Measurements from ENCODE around the gene PITPNC1. TPM values are rescaled to one million over a fixed set of nuclear protein-coding genes. Genes with fewer than 3 reads are reported as not detected.
A peak's percentile ranks its signal among the peaks of the same experiment; 100 is the strongest.

The PITPNC1 gene
- total and polyA plus RNA-seq, 5 donors from 2014 or later, result 27.3 to 47.9 (median 39.5) TPM

DNA sequence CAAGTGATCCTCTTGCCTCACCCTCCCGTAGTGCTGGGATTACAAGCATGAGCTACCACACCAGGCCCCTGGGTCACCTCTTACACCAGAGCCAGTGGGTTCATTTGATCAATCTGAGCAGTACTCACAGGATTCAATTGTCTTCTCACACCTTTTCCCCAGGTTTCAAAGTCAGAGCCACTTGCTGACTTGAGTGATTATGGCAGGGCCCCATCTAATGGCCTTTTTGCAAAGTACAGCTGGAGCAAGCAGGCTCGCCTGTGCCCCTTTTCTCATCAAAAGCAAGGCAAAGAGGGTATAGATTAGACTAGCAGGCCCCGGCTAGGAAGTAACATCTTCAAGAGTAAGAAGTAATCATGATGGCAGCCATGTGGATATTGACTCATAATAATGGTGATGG lies 225.9 kb downstream of the PITPNC1 start:
- Histone ChIP-seq H3K9me3 (ENCODE audit: control insufficient read depth in 2 of 2, low read length in 2 of 2) (no peaks in the 10 kb centered on the region), H3K36me3 (ENCODE audit: control insufficient read depth, insufficient read depth, low read length) (peaks cover 5% of the 10 kb centered on the region), H3K27ac (ENCODE audit: insufficient read depth, low read length, poor library complexity, severe bottlenecking) (no peak overlapping the region), H3K4me3 (ENCODE audit: low read depth, low read length) (no peak overlapping the region), H3K4me1 (ENCODE audit: control insufficient read depth, insufficient read depth, low read length, poor library complexity, severe bottlenecking) (no peaks in the 10 kb centered on the region), H3K27me3 (ENCODE audit: control insufficient read depth, insufficient read depth, low read length) (no peaks in the 10 kb centered on the region)
- peak; percentile 4 to 62 (median 41) for DNase-seq
- H3K27me3 Mint-ChIP-seq, result no peaks in the 10 kb centered on the region
- H3K27ac Mint-ChIP-seq, result peak overlapping the region in 1 of 3 donors; percentile 33
- ATAC-seq (ENCODE audit: low read depth in 2 of 2), result peak in 1 of 2 donors; percentile 37
- no peak overlapping the region for H3K4me3 Mint-ChIP-seq
- H3K9me3 Mint-ChIP-seq, result no peaks in the 10 kb centered on the region
- peaks cover 4 to 12% (median 5%) of the 10 kb centered on the region in 4 donors for H3K4me1 Mint-ChIP-seq
- H3K36me3 Mint-ChIP-seq, result peaks cover 3% of the 10 kb centered on the region

- Mint-ChIP-seq H3K9me3 (no peaks in the 10 kb centered on the region), H3K4me3 (no peak overlapping the region), H3K4me1 (peaks cover 0 to 9% (median 5%) of the 10 kb centered on the region in 4 donors), H3K27me3 (no peaks in the 10 kb centered on the region), H3K27ac (no peak overlapping the region), H3K36me3 (peaks cover 8% of the 10 kb centered on the region)
- H3K27ac ChIP-seq (ENCODE audit: insufficient read depth, low read length, poor library complexity, severe bottlenecking), result no peak overlapping the region
- H3K4me1 ChIP-seq (ENCODE audit: control insufficient read depth, insufficient read depth, low read length, poor library complexity, severe bottlenecking), result no peaks in the 10 kb centered on the region
- peaks cover 5% of the 10 kb centered on the region for H3K36me3 ChIP-seq (ENCODE audit: control insufficient read depth, insufficient read depth, low read length)
- ATAC-seq (ENCODE audit: low read depth in 2 of 2) (no peak), DNase-seq (no peak)
- H3K27me3 ChIP-seq (ENCODE audit: control insufficient read depth, insufficient read depth, low read length), result no peaks in the 10 kb centered on the region
- H3K9me3 ChIP-seq (ENCODE audit: control insufficient read depth in 2 of 2, low read length in 2 of 2), result no peaks in the 10 kb centered on the region
- no peak overlapping the region for H3K4me3 ChIP-seq (ENCODE audit: low read depth, low read length)
These were observed 228.3 kb downstream of the PITPNC1 start for GRCh38 chr17:67605256-67605912.

GRCh38 chr17:67606471-67606870 lies 229.4 kb downstream of the PITPNC1 start:
- Histone ChIP-seq H3K36me3 (ENCODE audit: control insufficient read depth, insufficient read depth, low read length) (peaks cover 5% of the 10 kb centered on the region), H3K27me3 (ENCODE audit: control insufficient read depth, insufficient read depth, low read length) (no peaks in the 10 kb centered on the region), H3K27ac (ENCODE audit: insufficient read depth, low read length, poor library complexity, severe bottlenecking) (no peak overlapping the region), H3K4me3 (ENCODE audit: low read depth, low read length) (no peak overlapping the region), H3K4me1 (ENCODE audit: control insufficient read depth, insufficient read depth, low read length, poor library complexity, severe bottlenecking) (no peaks in the 10 kb centered on the region), H3K9me3 (ENCODE audit: control insufficient read depth in 2 of 2, low read length in 2 of 2) (no peaks in the 10 kb centered on the region)
- Mint-ChIP-seq H3K36me3 (peaks cover 8% of the 10 kb centered on the region), H3K9me3 (no peaks in the 10 kb centered on the region), H3K27ac (no peak overlapping the region), H3K27me3 (no peaks in the 10 kb centered on the region), H3K4me1 (peaks cover 0 to 6% (median 3%) of the 10 kb centered on the region in 4 donors), H3K4me3 (no peak overlapping the region)
- DNase-seq (no peak), ATAC-seq (ENCODE audit: low read depth in 2 of 2) (no peak)

DNA sequence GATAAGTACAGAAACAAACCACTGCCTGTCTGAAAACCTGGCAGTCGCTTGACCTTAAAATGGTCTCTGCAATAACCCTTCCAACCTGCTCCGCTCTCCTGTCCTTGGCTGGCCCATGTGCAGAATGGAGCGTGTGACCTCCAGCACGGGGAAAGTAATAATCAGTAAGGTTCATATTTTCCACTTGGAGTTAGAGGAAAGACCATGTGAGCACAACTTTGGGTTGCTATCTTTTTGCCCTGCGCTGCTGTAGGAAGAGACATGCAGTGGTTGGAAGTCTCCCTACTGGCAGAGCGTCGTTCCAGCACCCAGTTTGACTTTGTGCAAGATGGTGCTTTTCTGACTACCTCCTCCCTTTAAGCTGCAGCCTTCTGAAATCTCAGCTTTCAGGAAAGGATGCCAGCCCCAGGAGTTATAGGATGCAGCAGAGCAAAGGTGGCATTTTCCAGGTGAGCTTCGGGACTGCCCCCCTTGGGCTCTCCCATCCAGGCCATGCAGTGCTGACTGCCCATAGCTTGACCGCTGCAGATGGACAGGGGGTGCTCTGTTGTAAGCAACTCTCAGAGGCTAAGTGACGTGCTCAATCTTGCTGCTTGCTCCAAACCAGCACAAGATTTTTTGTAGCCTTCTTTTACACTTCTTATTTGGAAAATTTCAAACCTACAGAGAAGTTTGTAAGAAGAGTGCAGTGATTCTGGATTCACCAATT lies 230.0 kb downstream of the PITPNC1 start:
- Mint-ChIP-seq H3K4me1 (peaks cover 0 to 7% (median 1%) of the 10 kb centered on the region in 4 donors), H3K4me3 (no peak overlapping the region), H3K9me3 (no peaks in the 10 kb centered on the region), H3K27ac (no peak overlapping the region), H3K27me3 (no peaks in the 10 kb centered on the region), H3K36me3 (peaks cover 8% of the 10 kb centered on the region)
- Histone ChIP-seq H3K4me1 (ENCODE audit: control insufficient read depth, insufficient read depth, low read length, poor library complexity, severe bottlenecking) (no peaks in the 10 kb centered on the region), H3K27ac (ENCODE audit: insufficient read depth, low read length, poor library complexity, severe bottlenecking) (no peak overlapping the region), H3K27me3 (ENCODE audit: control insufficient read depth, insufficient read depth, low read length) (no peaks in the 10 kb centered on the region), H3K36me3 (ENCODE audit: control insufficient read depth, insufficient read depth, low read length) (peaks cover 5% of the 10 kb centered on the region), H3K4me3 (ENCODE audit: low read depth, low read length) (no peak overlapping the region), H3K9me3 (ENCODE audit: control insufficient read depth in 2 of 2, low read length in 2 of 2) (no peaks in the 10 kb centered on the region)
- ATAC-seq (ENCODE audit: low read depth in 2 of 2), result no peak
- DNase-seq, result no peak

- Histone ChIP-seq H3K27me3 (ENCODE audit: control insufficient read depth, insufficient read depth, low read length) (no peaks in the 10 kb centered on the region), H3K9me3 (ENCODE audit: control insufficient read depth in 2 of 2, low read length in 2 of 2) (no peaks in the 10 kb centered on the region), H3K27ac (ENCODE audit: insufficient read depth, low read length, poor library complexity, severe bottlenecking) (no peak overlapping the region), H3K4me1 (ENCODE audit: control insufficient read depth, insufficient read depth, low read length, poor library complexity, severe bottlenecking) (no peaks in the 10 kb centered on the region), H3K4me3 (ENCODE audit: low read depth, low read length) (no peak overlapping the region), H3K36me3 (ENCODE audit: control insufficient read depth, insufficient read depth, low read length) (peaks cover 5% of the 10 kb centered on the region)
- H3K27ac Mint-ChIP-seq, result peak overlapping the region in 2 of 3 donors; percentile 4 to 38
- peaks cover 0 to 10% (median 0%) of the 10 kb centered on the region in 4 donors for H3K4me1 Mint-ChIP-seq
- H3K36me3 Mint-ChIP-seq, result peaks cover 8% of the 10 kb centered on the region
- ATAC-seq (ENCODE audit: low read depth in 2 of 2) (no peak), DNase-seq (no peak)
- no peak overlapping the region for H3K4me3 Mint-ChIP-seq
- no peaks in the 10 kb centered on the region for H3K27me3 Mint-ChIP-seq
- no peaks in the 10 kb centered on the region for H3K9me3 Mint-ChIP-seq
These were observed 233.0 kb downstream of the PITPNC1 start for GRCh38 chr17:67610061-67610460.

GRCh38 chr17:67613961-67614360 lies 236.9 kb downstream of the PITPNC1 start:
- Histone ChIP-seq H3K4me1 (ENCODE audit: control insufficient read depth, insufficient read depth, low read length, poor library complexity, severe bottlenecking) (no peaks in the 10 kb centered on the region), H3K36me3 (ENCODE audit: control insufficient read depth, insufficient read depth, low read length) (no peaks in the 10 kb centered on the region), H3K27me3 (ENCODE audit: control insufficient read depth, insufficient read depth, low read length) (no peaks in the 10 kb centered on the region), H3K9me3 (ENCODE audit: control insufficient read depth in 2 of 2, low read length in 2 of 2) (no peaks in the 10 kb centered on the region), H3K4me3 (ENCODE audit: low read depth, low read length) (no peak overlapping the region), H3K27ac (ENCODE audit: insufficient read depth, low read length, poor library complexity, severe bottlenecking) (no peak overlapping the region)
- no peaks in the 10 kb centered on the region for H3K9me3 Mint-ChIP-seq
- H3K4me1 Mint-ChIP-seq, result peaks cover 0 to 10% (median 0%) of the 10 kb centered on the region in 4 donors
- H3K36me3 Mint-ChIP-seq, result peaks cover 8% of the 10 kb centered on the region
- ATAC-seq (ENCODE audit: low read depth in 2 of 2), result no peak
- no peak overlapping the region for H3K27ac Mint-ChIP-seq
- DNase-seq, result no peak
- no peak overlapping the region for H3K4me3 Mint-ChIP-seq
- H3K27me3 Mint-ChIP-seq, result no peaks in the 10 kb centered on the region

- H3K9me3 Mint-ChIP-seq, result no peaks in the 10 kb centered on the region
- peaks cover 0 to 10% (median 0%) of the 10 kb centered on the region in 4 donors for H3K4me1 Mint-ChIP-seq
- H3K27ac Mint-ChIP-seq, result no peak overlapping the region
- H3K4me3 ChIP-seq (ENCODE audit: low read depth, low read length), result no peak overlapping the region
- H3K27me3 Mint-ChIP-seq, result no peaks in the 10 kb centered on the region
- H3K36me3 ChIP-seq (ENCODE audit: control insufficient read depth, insufficient read depth, low read length), result no peaks in the 10 kb centered on the region
- peaks cover 8% of the 10 kb centered on the region for H3K36me3 Mint-ChIP-seq
- no peak overlapping the region for H3K27ac ChIP-seq (ENCODE audit: insufficient read depth, low read length, poor library complexity, severe bottlenecking)
- no peak for ATAC-seq (ENCODE audit: low read depth in 2 of 2)
- DNase-seq, result no peak
- no peaks in the 10 kb centered on the region for H3K9me3 ChIP-seq (ENCODE audit: control insufficient read depth in 2 of 2, low read length in 2 of 2)
- no peaks in the 10 kb centered on the region for H3K4me1 ChIP-seq (ENCODE audit: control insufficient read depth, insufficient read depth, low read length, poor library complexity, severe bottlenecking)
- no peaks in the 10 kb centered on the region for H3K27me3 ChIP-seq (ENCODE audit: control insufficient read depth, insufficient read depth, low read length)
- no peak overlapping the region for H3K4me3 Mint-ChIP-seq
These were observed 238.0 kb downstream of the PITPNC1 start for GRCh38 chr17:67615011-67615561.

All from CD4-positive, CD25-positive, alpha-beta regulatory T cell (primary cell).